NCI-H1048 (cell line): ENCODE measurements around the gene C1RL.
"Not testable (repeated sequence)": the region's sequence is repeated elsewhere in the genome, so short reads cannot be mapped to it uniquely, and the experiment has no call there.

ENCODE experiments used
- DNase-seq: peaks from one replicate; lab custom pipeline; 2025; lab: John Stamatoyannopoulos, UW

Gene C1RL

DNA sequence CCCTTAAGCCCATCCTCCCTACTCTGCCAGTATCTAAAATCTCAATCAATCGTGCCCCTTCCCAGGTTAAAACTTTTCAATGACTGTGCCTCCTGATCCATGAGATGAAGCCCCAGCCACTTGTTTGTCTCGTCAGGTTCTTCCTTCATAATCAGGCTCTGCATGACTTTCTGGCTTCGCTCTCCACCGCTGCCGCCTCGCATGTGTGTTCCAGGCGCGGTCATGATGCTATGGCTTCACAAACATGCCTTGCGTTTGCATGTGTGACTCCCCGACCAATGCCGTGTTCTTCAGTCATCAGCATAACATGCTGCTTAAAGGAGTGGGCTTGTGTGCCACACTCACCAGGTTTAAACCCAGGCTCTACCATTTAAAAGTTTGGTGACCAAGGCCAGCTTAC lies 5.0 kb upstream of the C1RL start:
- DNase-seq: no peak

DNA sequence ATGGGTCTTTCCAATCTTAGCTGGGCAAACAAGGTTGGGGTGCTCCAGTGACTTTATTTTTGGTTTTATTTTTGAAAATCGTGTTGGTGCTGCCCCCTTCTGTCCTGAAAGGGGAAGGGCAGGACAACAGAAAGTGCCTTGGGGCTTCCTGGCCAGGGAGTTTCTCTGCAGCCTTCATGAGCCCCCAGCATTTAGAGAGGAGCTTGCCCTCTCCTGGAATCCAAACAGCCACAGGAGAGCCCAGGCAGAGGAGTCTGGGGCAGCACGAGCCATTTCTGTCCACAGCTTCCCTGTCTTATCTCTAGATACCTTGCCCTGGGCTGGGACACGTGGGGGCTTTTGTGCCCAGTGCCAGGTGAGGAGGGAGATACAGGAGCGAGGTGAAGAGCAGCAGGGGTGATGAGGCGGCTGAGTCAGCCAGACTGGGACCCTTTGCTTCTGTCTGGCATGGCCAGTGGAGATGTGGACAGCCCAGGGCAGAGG lies 4.4 kb upstream of the C1RL start:
- DNase-seq: no peak

DNA sequence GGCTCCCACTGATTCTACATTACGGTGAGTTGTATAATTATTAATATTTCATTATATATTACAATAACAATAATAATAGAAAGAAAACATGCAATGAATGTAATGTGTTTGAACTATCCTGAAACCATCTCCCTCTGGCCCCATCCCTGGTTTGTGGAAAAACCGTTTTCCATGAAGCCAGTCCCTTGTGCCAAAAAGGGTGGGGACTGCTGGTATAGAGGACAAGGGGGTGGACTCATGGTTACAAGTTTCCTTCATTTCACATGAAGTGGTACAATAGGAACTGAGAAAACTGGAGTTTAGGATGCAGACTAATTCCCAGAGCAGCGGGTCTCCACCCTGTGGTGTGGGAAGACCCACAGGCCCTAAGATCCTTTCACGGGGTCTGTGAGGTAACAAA lies 3.0 kb upstream of the C1RL start:
- no peak for DNase-seq

DNA sequence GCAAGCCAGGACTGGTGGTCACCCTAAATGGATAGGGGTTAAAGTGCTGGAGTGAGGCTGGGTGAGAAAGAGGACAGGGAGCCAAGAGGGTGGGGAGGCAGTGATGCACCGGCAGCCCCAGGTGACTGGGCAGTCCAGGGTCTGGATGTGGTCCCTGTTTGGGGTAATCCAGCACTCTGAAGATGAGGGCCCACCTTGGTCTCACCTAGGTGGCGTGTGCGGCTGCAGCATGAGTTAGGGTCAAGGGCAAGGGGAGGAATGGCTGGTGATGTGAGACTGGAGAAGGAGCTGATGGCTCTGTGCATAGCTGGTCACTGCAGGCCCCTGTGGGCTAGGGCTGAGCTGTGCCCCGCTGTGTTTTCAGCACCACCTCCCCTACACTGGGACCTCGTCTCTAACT lies 1.6 kb upstream of the C1RL start:
- no peak for DNase-seq

DNA sequence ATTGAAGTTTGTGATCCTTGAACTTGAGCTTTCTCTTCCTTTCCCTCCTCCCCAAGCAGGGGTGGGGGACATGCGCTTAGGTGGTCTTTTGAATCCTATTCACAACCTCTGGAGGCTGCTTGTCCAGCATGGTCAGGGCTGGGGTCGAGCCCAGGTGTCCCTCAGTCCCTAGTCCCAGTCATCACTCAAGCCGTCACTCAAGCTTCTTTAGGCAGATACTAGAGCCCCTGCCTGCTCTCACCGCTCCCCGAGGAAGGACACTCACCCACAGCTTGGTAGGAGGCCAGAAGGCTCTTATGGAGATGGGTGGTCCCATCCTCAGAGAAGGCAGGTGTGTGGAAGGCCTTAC lies 532 bp upstream of the C1RL start:
- no peak for DNase-seq

DNA sequence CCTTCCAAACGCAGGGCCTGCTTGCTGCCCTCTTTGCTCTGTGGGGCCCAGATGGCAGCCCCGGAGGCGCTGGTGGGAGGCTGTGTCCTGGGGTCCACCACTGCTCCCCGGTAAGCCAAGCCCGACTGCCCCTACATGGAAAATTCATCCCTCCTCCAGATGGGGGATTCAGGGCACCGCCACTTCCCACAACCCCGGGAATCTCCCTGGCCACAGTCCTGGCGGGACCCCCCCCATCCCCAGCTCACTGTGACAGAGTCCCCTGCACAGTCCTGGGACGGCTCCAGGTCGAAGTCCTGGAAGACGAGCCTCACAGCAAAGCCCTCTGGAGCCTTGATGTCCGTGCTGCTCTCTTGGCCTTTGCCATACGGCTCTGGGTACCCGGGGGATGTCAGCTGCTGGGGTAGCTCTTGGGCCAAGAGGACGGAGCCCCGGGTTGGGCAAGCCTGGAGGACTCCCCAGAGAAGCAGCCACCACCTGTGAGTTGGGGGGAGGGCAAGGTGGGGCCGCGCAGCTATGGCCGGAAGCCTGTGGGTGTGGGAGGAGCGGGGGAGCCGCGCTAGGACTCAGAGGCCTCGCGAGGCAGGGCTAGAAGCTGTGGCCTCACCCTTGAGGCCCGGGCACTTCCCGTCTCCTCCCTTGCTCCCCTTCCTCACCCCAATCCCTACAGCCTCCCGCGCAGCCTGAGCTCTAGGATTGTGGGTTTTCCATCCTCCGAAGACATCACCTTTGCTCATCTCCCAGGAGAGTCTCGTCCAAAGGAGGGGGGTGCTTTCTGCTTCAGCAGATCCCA lies 815 bp downstream of the C1RL start:
- no peak for DNase-seq

DNA sequence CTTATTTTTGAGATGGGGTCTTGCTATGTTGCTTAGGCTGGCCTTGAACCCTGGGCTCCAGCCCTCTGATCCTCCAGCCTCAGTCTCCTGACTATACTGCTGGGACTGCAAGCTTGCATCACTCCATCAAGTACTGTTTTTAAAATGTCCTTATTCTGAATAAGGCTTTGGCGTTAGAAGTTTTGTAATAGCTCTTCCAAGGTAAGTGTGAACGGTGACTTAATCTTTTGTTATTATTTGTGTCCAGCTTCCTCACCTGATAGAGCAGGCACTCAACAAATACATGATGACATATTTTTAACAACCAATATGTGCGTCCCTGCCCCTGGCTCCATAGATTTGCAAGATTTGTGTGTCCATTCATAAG lies 1.4 kb downstream of the C1RL start:
- no peak for DNase-seq

DNA sequence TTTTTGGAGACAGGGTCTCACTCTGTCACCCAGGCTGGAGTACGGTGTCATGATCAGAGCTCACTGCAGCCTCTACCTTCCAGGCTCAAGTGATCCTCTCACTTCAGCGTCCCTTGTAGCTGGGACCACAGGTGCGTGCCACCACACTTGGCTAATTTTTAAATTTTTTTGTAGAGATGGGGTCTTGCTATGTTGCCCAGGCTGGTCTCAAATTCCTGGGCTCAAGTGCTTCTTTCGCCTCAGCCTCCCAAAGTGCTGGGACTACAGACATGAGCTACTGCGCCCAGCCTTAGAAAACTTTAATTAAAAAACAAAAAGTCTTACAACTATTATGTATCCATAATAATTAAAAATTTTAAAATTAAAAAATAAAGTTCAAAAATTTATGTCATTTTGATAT lies 1.8 kb downstream of the C1RL start:
- DNase-seq: not testable (repeated sequence)

DNA sequence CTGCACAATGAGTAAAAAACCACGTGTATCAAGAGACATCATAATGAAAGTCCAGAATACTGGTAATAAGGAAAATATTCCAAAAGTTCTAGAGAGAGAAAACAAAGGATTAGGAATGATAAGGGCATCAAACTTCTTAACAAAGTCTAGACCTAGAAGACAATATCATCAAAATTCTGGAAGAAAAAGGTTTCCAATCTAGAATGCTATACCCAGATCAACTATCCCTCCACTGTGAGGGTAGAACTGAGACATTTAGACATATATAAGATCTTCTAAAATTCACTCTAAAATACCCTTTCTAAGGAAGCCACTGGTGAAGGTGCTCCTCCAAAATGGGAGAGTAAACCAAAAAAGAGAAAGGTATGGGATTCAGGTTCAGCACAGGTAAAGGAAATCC lies 2.9 kb downstream of the C1RL start:
- no peak for DNase-seq

DNA sequence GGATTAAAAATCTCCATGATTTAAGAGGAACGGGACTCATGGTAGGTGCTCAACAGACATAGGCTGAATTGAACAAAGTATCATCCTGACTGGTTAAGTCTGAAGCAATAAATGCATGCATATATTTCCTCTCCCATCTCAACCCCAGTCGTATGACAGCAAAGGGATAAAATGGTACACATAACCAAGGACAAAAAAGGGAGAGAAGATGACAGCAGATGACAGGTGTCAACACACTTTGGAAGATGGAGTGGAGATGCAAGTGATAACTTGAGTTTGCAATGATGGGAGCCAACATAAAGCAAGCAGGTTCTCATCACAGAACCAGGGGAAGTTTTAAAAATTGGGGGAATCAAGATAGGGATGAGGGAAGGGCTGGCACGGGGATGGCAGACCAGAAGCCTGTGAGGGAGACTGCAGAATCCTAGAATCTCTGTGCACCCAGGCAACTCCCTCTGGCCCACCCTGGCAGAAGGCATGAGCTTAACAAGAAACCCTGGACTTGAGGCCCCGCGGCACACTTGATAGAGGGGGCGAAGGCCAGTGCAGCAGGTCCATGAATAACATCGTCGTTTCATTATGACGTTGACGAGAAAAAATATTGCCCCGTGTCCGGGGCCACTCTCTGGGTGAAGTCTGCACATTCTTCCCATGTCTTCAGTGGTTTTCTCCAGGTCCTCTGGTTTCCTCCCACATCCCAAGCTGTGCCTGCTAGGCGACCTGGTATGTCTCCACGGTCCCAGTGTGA lies 5.0 kb downstream of the C1RL start:
- DNase-seq: no peak

DNA sequence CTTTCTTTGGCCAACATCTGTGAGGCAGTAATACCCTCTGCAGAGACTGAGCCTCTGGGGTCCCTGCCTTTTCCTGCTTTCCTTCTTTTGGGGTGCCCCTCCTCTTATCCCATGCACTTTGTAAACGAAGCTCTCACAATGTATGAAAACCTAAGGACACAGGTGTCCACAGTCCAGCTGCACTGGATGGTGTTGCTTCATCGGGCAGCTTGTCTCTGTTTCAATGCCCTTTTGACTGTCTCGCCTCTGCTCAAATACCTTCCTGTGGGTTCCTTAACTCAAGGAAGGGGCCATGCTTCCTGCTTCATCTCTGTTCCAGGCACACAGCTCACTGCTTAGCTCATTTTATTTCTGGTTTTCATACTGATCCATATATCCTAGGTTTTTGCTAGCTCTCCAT lies 6.4 kb downstream of the C1RL start:
- DNase-seq: no peak

DNA sequence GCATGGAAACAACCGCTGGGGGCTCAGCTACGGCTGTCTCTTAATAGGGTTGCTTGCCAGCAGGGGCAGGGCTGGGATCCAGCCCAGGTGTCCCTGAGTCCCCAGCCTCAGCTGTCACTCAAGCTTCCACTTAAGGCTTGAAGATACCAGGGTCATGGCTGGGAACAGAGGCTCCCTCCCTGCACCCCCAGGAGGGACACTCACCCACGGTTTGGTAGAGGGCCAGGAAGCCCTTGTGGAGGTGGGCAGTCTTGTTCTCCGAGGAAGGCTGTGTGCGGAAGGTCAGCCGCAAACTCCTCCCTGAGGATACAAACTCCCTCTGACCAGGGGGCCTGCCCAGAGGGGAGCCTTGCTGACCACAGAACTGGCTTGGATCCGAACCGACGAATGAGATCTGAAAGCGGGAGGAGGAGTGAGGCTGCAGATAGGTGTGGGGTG lies 7.3 kb downstream of the C1RL start:
- DNase-seq: no peak

DNA sequence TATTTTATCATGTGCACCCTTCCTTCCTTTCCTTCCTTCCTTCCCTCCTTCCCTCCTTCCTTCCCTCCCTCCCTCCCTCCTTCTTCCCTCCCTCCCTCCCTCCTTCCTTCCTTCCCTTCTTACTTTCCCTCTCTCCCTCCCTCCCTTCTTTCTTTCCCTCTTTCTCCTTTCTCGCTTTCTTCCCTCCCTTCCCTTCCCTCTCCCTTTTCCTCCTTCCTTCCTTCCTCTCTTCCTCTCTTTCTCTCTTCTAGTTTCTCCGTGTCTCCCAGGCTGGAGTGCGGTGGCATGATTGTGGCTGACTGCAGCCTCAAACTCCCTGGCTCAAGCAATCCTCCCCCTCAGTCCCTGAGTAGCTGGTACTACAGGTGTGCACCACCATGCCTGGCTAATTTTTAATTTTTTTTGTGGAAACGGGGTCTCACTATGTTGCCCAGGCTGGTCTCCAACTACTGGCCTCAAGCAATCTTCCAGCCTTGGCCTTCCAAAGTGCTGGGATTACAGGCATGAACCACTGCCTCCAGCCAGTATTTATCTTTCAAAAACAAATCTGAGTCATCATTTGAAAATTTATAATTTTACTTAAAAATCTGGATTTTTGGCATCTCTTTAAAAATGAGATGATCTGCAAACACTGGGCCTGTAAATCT lies 7.8 kb downstream of the C1RL start:
- no peak for DNase-seq

DNA sequence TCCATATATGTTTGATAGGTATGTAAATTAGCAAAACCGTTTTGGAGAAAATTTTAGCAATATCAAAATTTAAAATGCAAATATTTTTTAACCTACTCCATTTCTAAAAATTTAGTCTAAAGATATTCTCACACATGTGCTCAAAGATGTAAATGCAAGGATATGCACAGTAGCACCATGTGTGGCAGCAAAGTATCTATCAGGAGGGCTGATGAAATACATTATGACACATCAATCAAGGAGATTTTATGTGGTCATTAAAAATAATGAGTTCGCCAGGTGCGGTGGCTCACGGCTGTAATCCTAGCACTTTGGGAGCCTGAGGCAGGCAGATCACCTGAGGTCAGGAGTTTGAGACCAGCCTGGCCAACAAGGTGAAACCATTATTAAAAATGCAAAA lies 8.8 kb downstream of the C1RL start:
- DNase-seq: no peak

DNA sequence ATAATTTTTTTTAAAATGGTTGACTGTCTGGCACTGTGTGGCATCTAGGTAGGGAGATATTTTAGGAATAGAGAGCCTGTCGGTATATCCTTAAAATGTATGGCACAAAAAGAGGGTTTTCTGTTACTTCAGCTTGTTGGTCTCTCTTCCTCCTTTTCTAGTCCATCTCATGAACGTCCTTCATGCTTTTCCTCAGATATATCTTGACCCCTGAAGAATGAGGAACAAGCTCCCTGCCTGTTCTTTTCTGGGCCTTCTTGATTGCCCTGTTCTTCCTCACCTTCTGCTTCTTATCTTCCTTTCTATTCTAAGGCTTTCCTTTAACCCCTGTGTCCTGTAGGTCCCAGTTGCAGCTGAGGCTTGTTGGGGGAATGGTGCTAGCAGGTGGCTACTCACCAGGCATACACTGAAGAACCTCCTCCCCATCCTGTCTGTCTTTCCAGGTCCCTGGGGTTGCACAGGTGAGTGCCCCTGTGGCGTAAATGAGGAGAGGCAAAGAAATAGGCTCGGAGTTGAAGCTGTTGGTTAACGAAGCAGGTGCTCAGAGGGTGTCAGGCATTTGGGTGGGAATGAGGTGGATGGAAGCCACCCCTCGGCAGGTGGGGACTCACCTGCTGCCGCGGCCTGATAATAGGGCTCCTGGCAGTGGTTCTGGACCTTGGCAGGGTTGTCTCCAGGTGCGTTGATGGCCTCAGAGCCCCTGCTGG lies 9.6 kb downstream of the C1RL start:
- no peak for DNase-seq

DNA sequence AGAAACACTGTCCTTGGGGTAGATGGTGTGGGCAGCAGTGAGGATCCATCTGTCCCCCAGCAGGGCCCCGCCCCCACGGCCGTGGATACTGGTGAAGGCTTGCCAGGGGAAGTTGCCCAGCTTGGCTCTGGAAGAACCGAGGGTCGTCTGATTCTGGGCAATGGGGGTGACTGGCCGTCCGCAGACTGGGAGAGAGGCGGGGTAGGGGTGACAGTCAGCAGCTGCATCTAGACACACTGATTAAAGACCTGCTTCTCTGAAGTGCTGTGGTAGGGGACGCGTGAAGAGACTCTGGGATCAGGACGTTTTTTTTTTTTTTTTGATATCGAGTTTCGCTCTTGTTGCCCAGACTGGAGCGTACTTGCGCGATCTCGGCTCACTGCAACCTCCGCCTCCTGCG lies 12.0 kb downstream of the C1RL start:
- DNase-seq: no peak

DNA sequence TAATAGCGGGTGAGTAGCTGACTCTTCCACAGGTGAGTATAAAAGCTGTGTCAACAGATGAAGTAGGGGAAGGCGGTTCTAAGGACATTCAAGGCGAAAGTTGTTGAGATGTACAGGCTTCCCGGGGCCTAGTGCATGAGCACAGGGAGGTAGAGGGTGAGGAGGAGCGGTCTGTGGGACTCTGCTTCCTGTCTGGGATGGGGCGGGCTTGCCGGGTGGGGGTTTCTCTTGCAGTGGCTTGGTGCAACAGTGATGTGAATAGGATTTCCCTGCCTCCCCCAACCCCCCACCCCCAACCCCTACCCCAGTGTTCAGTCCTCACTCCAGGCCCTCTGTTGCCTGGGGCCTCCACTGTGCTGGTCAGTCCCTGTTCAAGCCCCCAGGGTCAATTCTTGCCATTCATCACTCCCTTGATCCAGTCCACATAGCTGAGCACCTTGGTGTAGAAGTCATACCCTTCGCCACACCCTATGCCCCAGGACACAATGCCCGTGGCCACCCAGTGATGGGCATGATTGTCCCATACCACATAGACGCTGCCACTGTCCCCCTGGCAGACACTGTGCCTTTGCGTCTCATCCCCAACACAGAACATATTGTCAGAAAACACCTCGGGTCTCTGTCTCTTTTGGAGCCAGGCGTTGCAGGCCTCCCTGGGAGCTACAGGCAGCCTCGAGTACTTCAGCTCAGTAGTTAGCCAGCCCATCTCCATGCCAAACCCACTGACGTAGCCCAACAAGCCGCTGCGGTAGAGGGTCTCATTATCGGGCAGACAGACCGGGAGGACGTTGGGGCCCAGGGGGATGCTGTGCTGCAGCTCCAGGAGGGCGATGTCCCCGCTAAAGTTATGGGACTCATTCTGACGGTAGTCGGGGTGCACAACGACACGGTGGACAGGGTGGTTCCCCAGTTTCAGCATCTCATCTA lies 12.7 kb downstream of the C1RL start:
- no peak for DNase-seq

DNA sequence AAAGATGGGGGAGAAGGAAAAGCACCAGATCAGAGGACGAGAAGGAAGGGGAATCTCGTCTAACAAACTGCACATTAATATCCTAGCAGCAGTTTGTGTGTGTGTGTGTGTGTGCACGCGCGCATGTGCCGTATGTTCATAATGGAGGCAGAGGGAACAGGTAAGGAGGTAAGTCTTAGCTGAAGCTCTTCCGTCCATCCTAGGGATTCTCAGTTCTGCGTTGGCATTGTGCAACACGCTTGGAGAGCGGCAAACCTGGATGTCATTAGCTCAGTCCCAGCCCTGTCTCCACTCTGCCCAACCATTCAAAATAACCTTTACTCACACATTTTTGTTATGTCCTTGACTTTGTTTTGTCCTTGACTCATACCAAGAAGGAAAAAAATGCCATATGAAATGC lies 15.1 kb downstream of the C1RL start:
- DNase-seq: no peak

DNA sequence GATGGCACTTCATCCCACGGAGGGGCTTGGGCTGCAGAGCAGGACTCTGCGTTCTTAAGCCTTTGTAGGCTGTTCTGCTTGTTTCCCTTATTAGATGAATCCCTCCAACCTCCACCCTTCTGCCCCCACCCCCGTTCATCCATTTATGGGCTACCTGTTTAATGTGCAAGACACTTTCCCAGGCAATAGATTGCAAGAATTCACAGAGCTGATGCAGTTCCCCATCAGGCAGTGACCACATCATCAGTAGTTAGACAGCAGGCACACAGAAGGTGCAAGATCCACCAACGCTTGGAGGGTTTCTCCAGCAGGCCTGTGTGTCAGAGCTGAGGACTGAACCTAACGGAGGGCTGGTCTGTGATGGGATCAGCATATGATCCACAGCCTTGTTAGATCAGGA lies 15.5 kb downstream of the C1RL start:
- no peak for DNase-seq

DNA sequence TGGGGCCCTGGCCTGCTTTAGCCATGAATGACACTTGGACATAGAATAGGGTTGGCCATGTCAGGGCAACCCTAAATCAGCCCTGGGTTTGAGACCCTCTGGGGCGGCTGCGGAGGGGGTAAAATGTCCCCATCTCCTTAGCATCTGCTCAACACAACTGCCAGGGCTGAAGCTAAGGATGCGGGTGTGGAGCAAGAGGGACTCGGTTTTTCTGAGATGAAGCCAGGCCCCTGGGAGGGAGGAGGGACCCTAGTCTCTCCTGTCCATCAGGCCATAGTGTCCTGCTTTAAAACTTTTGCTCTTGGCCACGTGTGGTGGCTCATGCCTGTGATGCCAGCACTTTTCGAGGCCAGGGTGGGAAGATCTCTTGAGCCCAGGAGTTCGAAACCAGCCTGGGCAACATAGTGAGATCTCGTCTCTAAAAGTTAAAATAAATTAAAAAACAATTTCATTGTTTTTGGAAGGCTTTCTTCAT lies 16.0 kb downstream of the C1RL start:
- no peak for DNase-seq

DNA sequence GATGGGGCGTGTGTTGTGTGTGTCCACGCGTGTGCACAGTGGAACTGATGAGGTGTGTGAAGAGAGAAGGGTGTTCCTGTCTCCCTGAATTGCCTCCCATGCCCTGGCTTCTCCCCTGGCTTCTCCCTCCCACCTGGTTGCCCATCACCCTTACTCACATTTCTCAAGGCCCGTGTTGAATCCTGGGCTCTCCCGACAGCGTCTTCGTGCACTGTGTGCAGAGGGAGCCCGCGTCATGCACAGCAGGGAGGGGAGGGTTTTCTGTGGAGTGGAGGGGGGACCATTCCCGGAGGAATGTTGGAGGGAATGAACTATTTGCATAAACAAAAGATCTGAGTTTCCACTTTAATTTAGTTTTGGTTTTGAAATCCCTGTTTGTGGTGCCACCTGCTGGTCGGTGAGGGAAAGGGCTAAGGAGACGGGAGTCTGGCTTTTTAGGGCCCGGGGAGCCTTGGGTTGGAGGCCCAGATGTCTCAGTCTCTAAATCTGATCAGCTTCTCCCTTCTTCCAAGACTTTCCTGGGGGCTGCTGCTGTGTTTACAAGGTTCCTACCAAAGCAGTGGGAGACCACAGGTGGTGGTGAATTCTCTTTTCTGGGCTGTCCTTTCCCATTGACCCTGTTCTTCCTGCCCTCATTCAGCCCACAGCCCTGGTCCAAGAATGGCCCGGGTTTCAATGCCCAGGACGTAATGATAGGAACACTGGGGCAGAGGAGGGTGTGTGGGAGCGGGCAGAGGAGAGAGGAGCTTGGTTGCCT lies 16.6 kb downstream of the C1RL start, which contains the start of gene C1R:
TSS of gene C1R (minus strand) at position 217 of the 757 bp plus-strand sequence. CDS start at position 160, 57 bp downstream.
- DNase-seq: peak; percentile 60
